ENCODE data around the gene PACS2. TPM values are rescaled to one million over a fixed set of nuclear protein-coding genes. Genes with fewer than 3 reads are reported as not detected.
"Not testable (repeated sequence)": the region's sequence is repeated elsewhere in the genome, so short reads cannot be mapped to it uniquely, and the experiment has no call there.

Gene PACS2
- total RNA-seq, 2 donors from 2014 or later = 117 to 121 TPM

GRCh38 chr14:105333613-105334364 is 19.2 kb downstream of the PACS2 start:
- Mint-ChIP-seq H3K27ac (no peak overlapping the region), H3K9me3 (peaks cover 1% of the 10 kb centered on the region), H3K36me3 (ENCODE audit: low read depth) (peaks cover 16% of the 10 kb centered on the region), H3K27me3 (ENCODE audit: insufficient read depth) (no peaks in the 10 kb centered on the region), H3K4me1 (no peaks in the 10 kb centered on the region), H3K4me3 (no peak overlapping the region)
- no peak for DNase-seq
- H3K36me3 ChIP-seq (ENCODE audit: control insufficient read depth, insufficient read depth, low read length) = no peaks in the 10 kb centered on the region
- H3K4me1 ChIP-seq (ENCODE audit: control insufficient read depth, insufficient read depth, low read length) = peaks cover 3% of the 10 kb centered on the region
- H3K9ac ChIP-seq (ENCODE audit: extremely low read depth, low read length, poor library complexity, severe bottlenecking) = no peak overlapping the region
- WGBS, 2 experiments (ENCODE audit: insufficient coverage in 1 of 2, insufficient read length in 1 of 2) = 90 to 94% methylated on average over 14 to 18 of the region's 18 CpGs
- no peak for TF ChIP-seq CTCF (conservative IDR thresholded peaks at IDR 0.05)
- H3K4me3 ChIP-seq (ENCODE audit: low read length) = no peak overlapping the region
- H3K27ac ChIP-seq (ENCODE audit: low read depth, low read length) = no peak overlapping the region
- H3K27me3 ChIP-seq (ENCODE audit: control insufficient read depth, insufficient read depth, low read length, poor library complexity, severe bottlenecking) = no peaks in the 10 kb centered on the region
- peaks cover 4% of the 10 kb centered on the region for H3K9me3 ChIP-seq (ENCODE audit: control insufficient read depth, low read length)

DNA sequence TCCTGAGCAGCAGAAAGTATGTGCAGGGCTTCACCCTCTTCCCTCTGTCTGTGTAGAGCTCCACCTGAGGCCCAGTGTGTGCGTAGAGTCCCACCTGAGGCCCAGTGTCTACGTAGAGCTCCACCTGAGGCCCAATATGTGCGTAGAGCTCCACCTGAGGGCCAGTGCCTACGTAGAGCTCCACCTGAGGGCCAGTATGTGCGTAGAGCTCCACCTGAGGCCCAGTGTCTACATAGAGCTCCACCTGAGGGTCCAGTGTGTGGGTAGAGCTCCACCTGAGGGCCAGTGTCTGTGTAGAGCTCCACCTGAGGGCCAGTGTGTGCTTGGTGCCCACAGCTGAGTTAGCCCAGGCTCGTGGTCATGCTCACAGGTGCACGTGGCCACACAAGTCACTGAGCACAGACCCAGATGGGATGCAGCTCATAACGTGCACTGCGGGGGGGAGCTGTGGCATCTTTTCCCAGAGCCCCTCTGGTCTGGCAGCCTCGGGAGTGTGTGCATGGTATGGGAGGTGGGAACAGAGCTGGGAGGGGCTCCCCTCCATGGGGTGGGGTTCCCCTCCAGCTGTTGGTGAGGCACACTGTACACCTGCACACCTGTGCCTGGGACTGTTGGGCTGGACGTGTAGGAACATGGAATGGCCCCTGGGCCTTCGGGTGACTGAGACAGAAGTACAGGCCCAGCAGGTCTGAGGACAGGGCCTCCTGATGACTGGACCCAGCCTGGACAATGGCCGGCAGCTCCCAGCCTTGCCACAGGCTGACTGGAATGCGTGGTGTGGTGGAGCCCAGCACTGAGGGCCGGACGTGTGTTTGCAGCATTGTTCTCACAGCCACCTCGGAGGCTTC is 20.1 kb downstream of the PACS2 start:
- Histone ChIP-seq H3K9ac (ENCODE audit: extremely low read depth, low read length, poor library complexity, severe bottlenecking) (no peak overlapping the region), H3K4me3 (ENCODE audit: low read length) (no peak overlapping the region), H3K27me3 (ENCODE audit: control insufficient read depth, insufficient read depth, low read length, poor library complexity, severe bottlenecking) (no peaks in the 10 kb centered on the region), H3K4me1 (ENCODE audit: control insufficient read depth, insufficient read depth, low read length) (peaks cover 3% of the 10 kb centered on the region), H3K36me3 (ENCODE audit: control insufficient read depth, insufficient read depth, low read length) (no peaks in the 10 kb centered on the region), H3K27ac (ENCODE audit: low read depth, low read length) (no peak overlapping the region), H3K9me3 (ENCODE audit: control insufficient read depth, low read length) (peaks cover 4% of the 10 kb centered on the region)
- peak; percentile 27 for TF ChIP-seq CTCF (conservative IDR thresholded peaks at IDR 0.05)
- no peaks in the 10 kb centered on the region for H3K4me1 Mint-ChIP-seq
- H3K27ac Mint-ChIP-seq = no peak overlapping the region
- no peak for DNase-seq
- peaks cover 1% of the 10 kb centered on the region for H3K9me3 Mint-ChIP-seq
- 93 to 95% methylated on average over 11 to 17 of the region's 17 CpGs for WGBS, 2 experiments (ENCODE audit: insufficient coverage in 1 of 2, insufficient read length in 1 of 2)
- no peak overlapping the region for H3K4me3 Mint-ChIP-seq
- H3K27me3 Mint-ChIP-seq (ENCODE audit: insufficient read depth) = no peaks in the 10 kb centered on the region
- peaks cover 16% of the 10 kb centered on the region for H3K36me3 Mint-ChIP-seq (ENCODE audit: low read depth)

DNA sequence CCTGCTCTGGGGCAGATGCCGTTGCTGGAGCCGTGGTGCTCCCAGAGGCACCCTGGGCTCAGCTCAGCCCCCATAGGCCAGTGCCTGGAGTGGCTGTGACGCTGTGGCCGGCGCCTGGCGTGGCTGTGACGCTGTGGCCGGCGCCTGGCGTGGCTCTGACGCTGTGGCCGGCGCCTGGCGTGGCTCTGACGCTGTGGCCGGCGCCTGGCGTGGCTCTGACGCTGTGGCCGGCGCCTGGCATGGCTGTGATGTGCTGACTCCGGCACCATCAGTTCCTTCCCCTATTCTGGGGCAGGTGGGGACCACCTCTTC is 20.6 kb downstream of the PACS2 start:
- H3K27ac Mint-ChIP-seq; H3K27me3 ChIP-seq (ENCODE audit: control insufficient read depth, insufficient read depth, low read length, poor library complexity, severe bottlenecking); H3K4me1 ChIP-seq (ENCODE audit: control insufficient read depth, insufficient read depth, low read length); DNase-seq; H3K4me3 Mint-ChIP-seq; H3K36me3 ChIP-seq (ENCODE audit: control insufficient read depth, insufficient read depth, low read length); H3K9ac ChIP-seq (ENCODE audit: extremely low read depth, low read length, poor library complexity, severe bottlenecking); H3K9me3 Mint-ChIP-seq; H3K9me3 ChIP-seq (ENCODE audit: control insufficient read depth, low read length); H3K27ac ChIP-seq (ENCODE audit: low read depth, low read length); H3K4me3 ChIP-seq (ENCODE audit: low read length); H3K27me3 Mint-ChIP-seq (ENCODE audit: insufficient read depth); H3K4me1 Mint-ChIP-seq: not testable (repeated sequence)
- H3K36me3 Mint-ChIP-seq (ENCODE audit: low read depth) = peaks cover 16% of the 10 kb centered on the region
- 90 to 96% methylated on average over 20 to 22 of the region's 22 CpGs for WGBS, 2 experiments (ENCODE audit: insufficient coverage in 1 of 2, insufficient read length in 1 of 2)
